Head of caudate nucleus (tissue), 42 donors: Measurements from ENCODE around the gene CAPNS2.
"Not testable (repeated sequence)": the region's sequence is repeated elsewhere in the genome, so short reads cannot be mapped to it uniquely, and the experiment has no call there.

Experiments used
- DNase-seq, 42 donors: peaks; one replicate each; pipeline versions ENCODE4 v3.0.0 to v3.0.0-alpha.2; 2020 to 2021; ENCODE audit warnings: mixed read lengths in 7 of 42
- intact Hi-C: fragments of 100-400 bp; cut with DNase I; formaldehyde crosslinking; loops from one replicate; pipeline ENCODE4 v1.15.0; 2022

The CAPNS2 gene

DNA sequence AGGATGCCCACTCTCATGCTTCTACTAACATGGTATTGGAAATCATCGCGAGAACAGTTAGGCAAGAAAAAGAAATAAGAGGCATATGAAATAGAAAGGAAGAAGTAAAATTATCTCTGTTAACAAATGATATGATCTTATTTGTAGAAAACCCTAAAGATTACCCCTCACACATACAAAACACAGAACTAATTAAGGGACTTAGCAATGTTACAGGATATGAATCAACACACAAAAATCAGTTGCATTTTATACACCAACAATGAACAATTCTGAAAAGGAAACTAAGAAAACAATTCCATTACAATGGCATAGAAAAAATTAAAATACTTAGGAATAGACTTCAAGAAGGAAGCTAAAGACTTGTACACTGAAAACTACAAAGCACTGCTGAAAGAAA, 2.7 kb upstream of the CAPNS2 start:
- DNase-seq: no peak
- intact Hi-C loops: no loop called here

- intact Hi-C loops: no loop called here
- DNase-seq: no peak
These were observed 1.4 kb upstream of the CAPNS2 start for GRCh38 chr16:55565086-55565485.

DNA sequence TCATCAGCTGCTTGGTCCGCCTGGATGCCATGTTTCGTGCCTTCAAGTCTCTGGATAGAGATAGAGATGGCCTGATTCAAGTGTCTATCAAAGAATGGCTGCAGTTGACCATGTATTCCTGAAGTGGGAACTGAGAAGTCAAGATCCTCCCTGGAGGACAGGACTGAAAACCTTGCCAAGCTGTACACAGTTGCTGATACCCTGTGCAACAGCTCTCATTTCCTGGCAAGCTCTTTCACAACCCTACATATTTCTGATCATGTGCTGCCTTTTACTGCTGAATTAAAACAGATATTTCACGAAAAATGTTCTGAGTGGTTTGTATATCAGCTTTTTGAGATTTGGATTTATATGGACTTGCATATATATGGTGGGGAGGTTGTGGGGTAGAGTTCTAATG, 898 bp downstream of the CAPNS2 start:
- intact Hi-C loops: no loop called here
- DNase-seq: no peak

GRCh38 chr16:55568207-55568606, 1.7 kb downstream of the CAPNS2 start:
- DNase-seq: no peak
- intact Hi-C loops: no loop called here

DNA sequence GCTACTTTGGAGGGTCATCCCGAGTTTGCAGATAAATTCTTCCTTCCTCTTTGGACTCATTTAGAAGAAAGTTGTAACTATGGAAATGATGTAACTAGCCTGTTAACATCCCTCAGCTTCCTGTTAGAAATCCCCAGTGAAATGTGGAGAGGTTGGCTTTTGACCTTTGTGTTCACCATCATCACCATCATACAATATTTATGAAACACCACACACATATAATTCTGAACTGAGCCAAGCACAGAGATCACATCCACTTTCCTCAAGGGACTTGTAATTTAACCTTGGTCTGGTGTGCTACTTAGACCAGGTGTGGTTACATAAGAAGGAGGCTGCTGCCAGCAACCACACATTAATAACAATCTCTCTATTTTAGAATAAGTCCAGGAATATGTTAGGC, 2.5 kb downstream of the CAPNS2 start:
- intact Hi-C loops: no loop called here
- no peak for DNase-seq

- intact Hi-C loops: no loop called here
- no peak for DNase-seq
These were observed 3.7 kb downstream of the CAPNS2 start for GRCh38 chr16:55570159-55570558.

GRCh38 chr16:55571191-55571897, 4.9 kb downstream of the CAPNS2 start:
- DNase-seq: no peak
- intact Hi-C loops: no loop called here

GRCh38 chr16:55572439-55572838, 6.0 kb downstream of the CAPNS2 start:
- intact Hi-C loops: no loop called here
- DNase-seq: no peak

GRCh38 chr16:55574811-55575210, 8.3 kb downstream of the CAPNS2 start:
- DNase-seq: no peak
- intact Hi-C loops: no loop called here

DNA sequence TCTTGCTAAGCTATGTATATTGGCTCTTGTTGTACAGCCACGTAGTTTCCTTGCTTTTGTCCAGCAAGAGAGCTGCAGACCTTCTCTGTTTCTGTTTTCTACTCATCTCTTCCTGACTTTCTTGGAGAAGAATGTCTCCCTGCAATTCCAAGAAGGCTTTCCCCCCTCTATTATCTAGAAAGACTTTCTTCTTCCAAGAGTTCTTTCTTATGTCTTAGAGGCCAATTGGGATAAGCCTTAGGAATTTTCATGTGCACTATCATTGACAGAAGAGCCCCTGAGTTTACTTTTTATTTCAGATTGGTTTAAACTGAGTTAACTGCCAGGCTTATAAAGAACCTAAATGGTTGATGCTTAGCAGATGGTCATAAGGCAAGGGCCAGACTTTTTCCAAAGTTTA, 9.0 kb downstream of the CAPNS2 start:
- intact Hi-C loops: no loop called here
- no peak for DNase-seq

DNA sequence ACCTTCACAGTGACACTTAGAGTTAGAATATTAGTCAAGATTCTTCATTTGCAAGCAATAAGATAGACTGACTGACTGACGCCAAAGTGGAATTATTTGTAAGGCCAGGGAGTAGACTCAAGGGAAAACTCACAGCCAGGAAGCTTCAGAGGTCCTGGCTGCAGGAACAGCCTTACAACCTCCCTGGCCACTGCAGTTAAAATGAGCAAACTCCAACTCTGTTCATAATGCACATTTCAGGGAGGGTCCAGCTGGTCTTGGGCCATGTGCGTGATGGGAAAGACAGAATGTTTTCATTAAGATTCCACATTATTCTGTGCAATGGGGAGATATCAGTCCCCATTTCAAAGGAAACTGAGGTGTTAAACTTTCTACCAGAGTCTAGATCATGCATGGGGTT, 9.9 kb downstream of the CAPNS2 start:
- DNase-seq: no peak
- intact Hi-C loops: no loop called here

DNA sequence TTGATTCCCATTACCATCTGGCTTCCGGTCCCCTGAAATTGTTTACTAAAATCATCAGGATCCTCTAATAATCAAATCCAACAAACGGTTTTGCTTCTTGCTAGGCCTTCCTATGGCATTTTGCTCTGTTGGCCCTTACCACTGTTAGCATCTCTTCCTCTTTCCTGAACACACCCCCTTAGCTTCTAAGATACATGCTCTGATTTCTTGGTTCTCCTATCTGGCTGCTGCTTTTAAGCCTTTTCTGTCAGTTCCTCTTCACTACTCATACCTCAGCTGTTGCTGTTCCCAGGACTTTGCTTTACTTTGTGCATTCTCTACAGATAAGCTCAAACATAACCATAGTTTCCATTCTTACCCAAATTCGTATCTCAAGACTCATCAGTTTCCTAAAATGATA, 11.4 kb downstream of the CAPNS2 start:
- DNase-seq: peak in 1 of 42 donors; percentile 1

GRCh38 chr16:55585631-55586030, 19.1 kb downstream of the CAPNS2 start:
- intact Hi-C loops: no loop called here
- no peak for DNase-seq

More for the DNA sequence above, 11.4 kb downstream of the CAPNS2 start:
- intact Hi-C loops: no loop called here

DNA sequence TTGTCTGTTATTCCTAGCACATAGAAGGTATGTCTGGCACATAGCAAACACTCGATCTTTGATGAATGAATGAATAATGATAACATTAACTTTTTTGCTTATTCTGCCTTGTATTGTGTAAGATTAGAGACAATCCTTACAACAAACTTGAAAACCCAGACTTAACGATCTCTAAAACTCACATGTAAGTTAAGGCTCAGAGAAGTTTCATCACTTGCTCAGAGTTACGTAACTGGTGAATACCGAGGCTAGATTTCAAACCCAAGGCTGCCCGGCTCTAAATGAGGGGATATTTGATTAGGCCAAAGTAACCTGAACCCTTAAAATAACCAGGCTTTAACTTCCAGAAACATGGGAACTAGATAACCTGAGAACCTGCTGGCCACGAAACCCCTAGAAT, 22.3 kb downstream of the CAPNS2 start:
- no peak for DNase-seq
- intact Hi-C loops: no loop called here

GRCh38 chr16:55592306-55592705, 25.8 kb downstream of the CAPNS2 start:
- intact Hi-C loops: no loop called here
- DNase-seq: no peak

DNA sequence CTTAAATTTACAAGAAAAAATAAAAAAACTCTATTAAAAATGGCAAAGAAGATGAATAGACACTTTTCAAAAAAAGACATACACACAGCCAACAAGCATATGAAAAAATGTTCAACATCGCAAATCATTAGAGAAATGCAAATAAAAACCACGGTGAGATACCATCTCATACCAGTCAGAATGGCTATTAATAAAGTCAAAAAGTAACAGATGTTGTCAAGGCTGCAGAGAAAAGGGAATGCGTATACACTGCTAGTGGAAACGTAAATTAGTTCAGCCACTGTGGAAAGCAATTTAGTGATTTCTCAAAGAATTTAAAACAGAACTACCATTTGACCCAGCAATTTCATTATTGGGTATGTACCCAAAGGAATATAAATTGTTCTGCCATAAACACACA, 31.4 kb downstream of the CAPNS2 start:
- no peak for DNase-seq
- intact Hi-C loops: no loop called here

GRCh38 chr16:55605754-55606336, 39.4 kb downstream of the CAPNS2 start:
- no peak for DNase-seq
- intact Hi-C loops: no loop called here

- intact Hi-C loops: no loop called here
- DNase-seq: no peak
These were observed 47.3 kb downstream of the CAPNS2 start for GRCh38 chr16:55613613-55614335.

DNA sequence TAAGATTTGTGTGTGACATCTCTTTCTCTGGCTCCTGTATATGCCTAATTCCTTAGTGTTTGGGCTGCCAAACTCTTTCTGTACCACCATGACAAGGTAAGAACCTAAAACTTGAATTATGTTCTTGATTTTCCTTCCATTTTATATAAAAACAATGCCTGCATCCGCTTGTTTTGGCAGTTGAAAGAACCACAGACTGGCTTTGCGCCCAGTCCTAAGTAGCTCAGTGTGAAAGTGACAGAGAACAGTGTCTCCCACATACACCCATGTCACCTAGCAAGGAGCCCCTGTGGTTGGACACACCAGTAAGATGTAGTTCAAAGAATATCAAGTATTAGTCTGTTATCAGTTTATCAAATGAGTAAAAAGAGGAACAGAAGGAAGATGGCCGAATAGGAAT, 48.6 kb downstream of the CAPNS2 start:
- no peak for DNase-seq

DNA sequence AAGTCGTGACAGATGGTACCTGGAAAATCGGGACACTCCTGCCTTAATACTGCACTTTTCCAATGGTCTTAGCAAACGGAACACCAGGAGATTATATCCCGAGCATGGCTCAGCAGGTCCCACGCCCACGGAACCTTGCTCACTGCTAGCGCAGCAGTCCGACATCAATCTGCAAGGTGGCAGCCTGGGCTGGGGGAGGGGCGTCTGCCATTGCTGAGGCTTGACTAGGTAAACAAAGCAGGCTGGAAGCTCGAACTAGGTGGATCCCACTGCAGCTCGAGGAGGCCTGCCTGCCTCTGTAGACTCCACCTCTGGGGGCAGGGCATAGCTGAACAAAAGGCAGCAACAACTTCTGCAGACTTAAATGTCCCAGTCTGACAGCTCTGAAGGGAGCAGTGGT, 49.2 kb downstream of the CAPNS2 start:
- intact Hi-C loops, DNase-seq: not testable (repeated sequence)

More for the DNA sequence above, 48.6 kb downstream of the CAPNS2 start:
- intact Hi-C loops: no loop called here
